A549 treated with Hydrocortisone at 1 μM for 4 hours (cell line): Measurements from ENCODE around the gene HSD3B1. TPM values are rescaled to one million over a fixed set of nuclear protein-coding genes. Genes with fewer than 3 reads are reported as not detected.

Experiments used
- total RNA-seq: library from RNA; stranded (reverse); fragments of 200-300 nt; extraction: Qiagen RNA extraction; gene quantifications from 5 replicates; pipeline ENCODE4 v1.2.3, GENCODE V29; 2022

The HSD3B1 gene
- not detected in 5 replicates for total RNA-seq

DNA sequence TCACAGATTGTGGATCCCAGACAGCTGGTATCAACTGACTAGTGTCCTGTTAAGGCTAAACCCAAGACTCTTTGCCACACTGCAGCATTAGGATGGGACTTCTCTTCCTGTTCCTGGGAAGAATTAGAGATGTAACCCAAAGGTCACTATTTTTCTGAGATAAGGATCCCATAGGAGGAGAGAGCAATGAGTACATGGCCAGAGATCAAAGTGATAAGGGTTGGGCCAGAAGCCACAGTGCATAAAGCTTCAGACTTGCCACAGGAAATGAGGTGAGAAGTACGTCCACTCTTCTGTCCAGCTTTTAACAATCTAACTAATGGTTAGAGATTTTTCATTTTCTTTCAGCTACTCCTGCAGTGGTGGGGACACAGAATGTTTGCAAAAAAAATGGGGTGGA, at the start of gene HSD3B1:
Gene HSD3B1, plus strand, starts transcription at position 270 of the 400 bp plus-strand sequence. CDS start 267 bp downstream, outside the sequence.

Other genes with a start within 250 kb of the HSD3B1 start
- gene HAO2, start 138.4 kb upstream of the HSD3B1 start, total RNA-seq = 0.05 TPM in 1 of 5 replicates, not detected in the others
- not detected in 5 replicates for gene HSD3B2, start 92.1 kb upstream of the HSD3B1 start, total RNA-seq
- 1.5 to 1.6 TPM (median 1.5 TPM) in 5 replicates for gene ZNF697, start 141.1 kb downstream of the HSD3B1 start, total RNA-seq
- 72.4 to 86.0 TPM (median 80.2 TPM) in 5 replicates for gene PHGDH, start 204.7 kb downstream of the HSD3B1 start, total RNA-seq